HG02623 (cell line): ENCODE data around the gene DPYD.

Experiments
- ATAC-seq: cut with Tn5 transposase; IDR thresholded peaks from one replicate; pipeline ENCODE4 v1.9.1; 2021; ENCODE audit warnings: moderate library complexity; ENCODE audit not compliant: unreplicated experiment

The DPYD gene

GRCh38 chr1:97069312-97069711, 851.5 kb downstream of the DPYD start:
- ATAC-seq, result no peak

- ATAC-seq, result no peak
Measured at GRCh38 chr1:97066860-97067259, 854.0 kb downstream of the DPYD start.

- no peak for ATAC-seq
Measured at GRCh38 chr1:97063532-97063931, 857.3 kb downstream of the DPYD start.

- ATAC-seq, result no peak
Measured at GRCh38 chr1:97061604-97062003, 859.2 kb downstream of the DPYD start.

DNA sequence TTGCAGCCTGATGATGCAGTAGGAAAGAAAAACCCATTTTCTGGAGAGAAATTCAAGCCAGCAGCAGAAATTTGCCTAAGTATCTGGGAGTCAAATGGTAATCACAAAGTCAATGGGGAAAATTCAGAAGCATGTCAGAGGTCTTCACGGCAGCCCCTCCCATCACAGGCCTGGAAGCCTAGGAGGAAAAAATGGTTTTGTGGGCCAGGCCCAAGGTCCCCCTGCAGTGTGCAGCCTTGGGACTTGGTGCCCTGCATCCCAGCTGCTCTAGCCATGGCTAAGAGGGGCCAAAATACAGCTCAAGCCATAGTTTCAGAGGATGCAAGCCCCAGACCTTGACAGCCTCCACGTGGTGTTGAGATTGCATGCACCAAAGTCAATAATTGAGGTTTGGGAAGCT, 864.4 kb downstream of the DPYD start:
- ATAC-seq, result no peak

GRCh38 chr1:97053268-97053667, 867.6 kb downstream of the DPYD start:
- ATAC-seq, result no peak

DNA sequence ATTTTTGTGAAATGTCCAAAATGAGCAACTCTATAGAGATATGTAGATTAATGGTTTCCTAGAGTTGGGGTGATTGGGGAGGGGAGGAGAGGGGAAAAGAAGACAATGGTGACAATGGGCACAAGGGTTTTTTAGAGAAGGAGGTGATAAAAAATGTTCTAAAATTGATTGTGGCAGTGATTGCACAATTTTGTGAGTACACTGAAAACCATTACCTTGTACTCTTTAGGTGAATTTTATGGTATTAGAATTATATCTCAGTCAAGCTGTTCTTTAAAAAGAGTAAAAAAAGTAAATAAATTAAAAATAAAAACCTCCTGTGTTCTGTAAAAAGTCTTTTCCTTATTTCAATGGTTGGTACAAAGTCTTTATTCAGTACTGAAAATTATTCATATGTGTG, 869.0 kb downstream of the DPYD start:
- no peak for ATAC-seq

DNA sequence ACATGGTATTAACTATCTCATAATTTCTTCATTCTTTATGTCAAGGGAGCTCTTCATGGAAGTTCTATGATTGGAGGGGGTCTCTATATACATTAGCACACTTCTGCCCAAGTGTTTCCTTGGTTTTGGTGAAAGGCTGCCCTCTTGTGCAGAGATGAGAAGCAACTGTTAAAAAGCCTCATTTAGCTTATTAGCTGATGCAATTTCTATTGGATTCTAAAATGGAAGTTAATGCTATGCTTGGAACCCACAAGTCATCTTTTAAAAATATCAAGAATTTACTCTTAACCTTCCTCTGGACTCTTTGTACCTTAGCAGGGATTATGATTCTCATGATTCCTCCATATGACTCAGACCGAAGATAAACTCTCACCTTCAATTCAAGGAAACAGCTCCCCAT, 870.3 kb downstream of the DPYD start:
- no peak for ATAC-seq

DNA sequence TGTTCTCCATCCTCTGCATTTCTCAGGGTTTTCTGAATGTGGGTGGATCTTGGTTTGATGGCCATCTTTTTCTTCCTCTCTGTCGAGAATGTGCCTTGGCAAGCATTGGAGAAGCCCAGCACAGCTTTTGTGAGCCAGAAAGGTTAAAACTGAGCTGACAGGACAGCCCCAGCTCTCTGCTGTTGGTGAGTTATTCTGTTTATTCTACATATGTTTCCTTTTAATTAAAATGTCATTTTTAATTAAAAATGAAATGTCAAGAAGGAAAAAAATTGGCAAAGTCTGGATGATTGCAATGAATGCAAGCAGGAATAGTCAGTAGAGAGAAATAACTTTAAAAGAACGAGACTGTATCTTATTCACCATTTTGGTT, 873.4 kb downstream of the DPYD start:
- no peak for ATAC-seq

DNA sequence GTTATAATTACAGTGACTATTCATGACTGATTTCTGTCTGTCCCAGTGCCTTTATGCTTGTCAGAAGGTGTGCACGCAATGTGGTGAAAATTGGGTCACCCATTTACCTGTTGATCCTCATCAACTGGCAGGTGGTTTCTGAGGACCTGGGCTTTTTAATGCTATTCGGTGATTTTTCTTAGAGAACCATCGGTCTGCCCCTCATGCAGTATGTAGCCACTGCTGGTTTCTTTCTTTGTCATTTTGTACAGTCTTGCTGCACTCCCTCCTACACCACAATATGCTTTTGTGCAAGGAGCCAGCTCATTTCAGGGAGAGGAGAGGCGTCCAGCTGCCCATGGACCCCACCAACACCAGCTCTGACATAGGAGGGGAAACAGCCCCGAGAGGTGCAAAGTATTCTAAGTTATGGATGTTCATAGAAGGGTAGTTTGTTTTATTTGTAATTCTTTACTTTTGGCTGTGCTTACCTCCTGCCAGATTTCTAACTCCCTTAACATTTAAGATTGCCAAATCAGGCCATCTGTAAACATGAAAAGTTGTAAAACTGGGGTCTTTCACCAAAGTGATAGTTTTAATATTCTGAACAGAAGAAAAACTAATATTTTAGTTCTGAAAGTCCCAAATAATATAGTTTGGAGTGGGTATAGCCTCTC, 873.9 kb downstream of the DPYD start:
- ATAC-seq, result no peak

DNA sequence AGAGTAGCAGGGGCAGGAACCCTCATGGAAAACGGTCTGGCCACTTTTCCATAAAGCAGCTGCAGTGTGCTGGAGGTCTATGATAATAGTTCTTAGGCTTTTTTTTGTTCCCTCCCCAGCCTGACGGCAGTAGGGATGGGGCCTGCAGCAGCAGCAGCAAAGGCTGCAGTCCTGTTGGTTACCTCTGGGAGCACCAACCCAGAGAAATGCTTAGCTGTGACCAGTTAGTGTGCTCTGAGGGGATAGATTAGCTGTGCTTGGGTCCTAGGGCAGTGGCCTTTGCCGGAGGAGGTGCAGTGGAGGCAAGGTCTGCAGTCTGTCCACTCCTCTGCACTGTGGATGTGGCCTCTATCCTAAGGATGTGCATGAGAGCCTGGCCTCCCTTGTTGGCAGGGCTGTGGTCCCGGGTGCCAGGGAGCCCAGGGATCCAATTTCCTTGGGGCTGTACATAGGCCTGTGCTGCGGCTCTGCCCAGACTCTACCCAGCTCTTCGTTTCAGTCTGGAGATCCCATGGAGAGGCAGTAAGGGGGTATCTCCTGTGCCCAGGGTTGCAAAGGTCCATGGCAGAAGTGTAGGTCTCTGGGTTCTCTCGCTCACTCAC, 876.6 kb downstream of the DPYD start:
- ATAC-seq, result no peak

DNA sequence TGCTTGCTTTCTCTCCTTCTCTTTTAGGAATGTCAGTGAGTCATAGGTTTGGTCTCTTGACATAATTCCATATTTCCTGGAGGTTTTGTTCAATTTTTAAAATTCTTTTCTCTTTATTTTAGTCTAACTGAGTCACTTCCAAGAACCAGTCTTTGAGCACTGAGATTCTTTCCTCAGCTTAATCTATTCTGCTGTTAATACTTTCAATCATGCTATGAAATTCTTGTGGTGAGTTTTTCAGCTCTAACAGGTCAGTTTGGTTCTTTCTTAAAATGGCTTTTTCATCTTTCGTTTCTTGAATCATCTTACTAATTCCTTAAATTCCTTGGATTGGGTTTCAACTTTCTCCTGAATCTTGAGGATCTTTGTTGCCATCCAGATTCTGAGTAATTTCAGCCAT, 878.3 kb downstream of the DPYD start:
- no peak for ATAC-seq

DNA sequence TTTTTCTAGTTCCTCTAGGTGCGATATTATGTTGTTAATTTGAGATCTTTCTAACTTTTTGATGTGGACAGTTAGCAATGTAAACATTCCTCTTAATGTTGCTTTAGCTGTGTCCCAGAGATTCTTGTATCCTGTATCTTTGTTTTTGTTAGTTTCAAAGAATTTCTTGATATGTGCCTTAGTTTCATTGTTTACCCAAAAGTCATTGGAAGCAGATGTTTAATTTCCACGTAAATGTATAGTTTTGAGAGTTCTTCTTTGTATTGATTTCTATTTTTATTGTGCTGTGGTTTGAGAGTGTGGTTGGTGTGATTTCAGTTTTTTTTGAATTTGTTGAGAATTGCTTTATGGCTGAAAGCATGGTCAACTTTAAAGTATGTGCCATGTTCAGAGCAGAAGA, 879.8 kb downstream of the DPYD start:
- ATAC-seq, result no peak

- ATAC-seq, result no peak
Measured at GRCh38 chr1:97038410-97038809, 882.4 kb downstream of the DPYD start.

- ATAC-seq, result no peak
Measured at GRCh38 chr1:97034651-97035050, 886.2 kb downstream of the DPYD start.

DNA sequence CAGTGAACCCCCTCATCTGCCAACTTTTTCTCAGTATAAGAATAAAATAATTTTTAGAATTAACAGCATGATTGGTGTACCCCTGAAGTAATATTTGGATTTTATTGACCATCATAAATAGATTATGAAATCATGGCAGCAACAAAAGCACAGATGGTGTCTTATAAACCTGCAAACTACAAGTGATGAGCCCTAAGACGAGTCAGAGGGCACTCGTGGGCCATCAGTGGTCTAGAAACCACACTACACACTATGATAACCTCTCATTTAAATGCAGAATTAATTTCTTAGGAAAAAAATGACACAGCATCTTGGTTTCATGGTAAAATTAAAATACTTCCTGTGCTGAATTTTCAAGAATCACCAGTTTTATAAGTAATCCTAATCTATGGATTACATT, 886.9 kb downstream of the DPYD start:
- ATAC-seq, result no peak
